Fibroblast of lung (primary cell): ENCODE data around the gene PPIF.

Experiments used
- CTCF ChIP-seq, 2 donors: IDR thresholded peaks in 1 of 2; conservative IDR thresholded peaks in 1 of 2; 1 replicate in 1 of 2; 2 replicates in 1 of 2; pipeline ENCODE4 v1.5.1; 2011 to 2012; ENCODE audit warnings: low read length in 2 of 2, control low read depth in 1 of 2, inconsistent platforms in 1 of 2, low read depth in 1 of 2, mild to moderate bottlenecking in 1 of 2
- EZH2 ChIP-seq: IDR thresholded peaks from 2 replicates; pipeline ENCODE4 v1.5.1; 2012; ENCODE audit warnings: low read length, control low read depth, mild to moderate bottlenecking; ENCODE audit errors: missing control alignments

- TF ChIP-seq CTCF (conservative IDR thresholded peaks at IDR 0.05 in 1 of 2, IDR thresholded peaks at IDR 0.05 in 1 of 2; ENCODE audit: low read depth in 1 of 2, low read length in 2 of 2): no peak
- TF ChIP-seq EZH2: no peak
Measured at GRCh38 chr10:79305515-79305914, 41.8 kb upstream of the PPIF start.
